Stimulated activated CD8-positive, alpha-beta memory T cell treated with anti-CD3 and anti-CD28 coated beads, Interleukin-4, amount 100 ng/mL, for 1 hour (primary cell): ENCODE measurements around the gene IQGAP2.
"Not testable (repeated sequence)": the region's sequence is repeated elsewhere in the genome, so short reads cannot be mapped to it uniquely, and the experiment has no call there.

Source experiments
- DNase-seq, 2 donors: peaks; one replicate each; pipeline ENCODE4 v3.0.0-alpha.2; 2020; ENCODE audit warnings: low read depth in 2 of 2, low spot score in 1 of 2

IQGAP2 gene

DNA sequence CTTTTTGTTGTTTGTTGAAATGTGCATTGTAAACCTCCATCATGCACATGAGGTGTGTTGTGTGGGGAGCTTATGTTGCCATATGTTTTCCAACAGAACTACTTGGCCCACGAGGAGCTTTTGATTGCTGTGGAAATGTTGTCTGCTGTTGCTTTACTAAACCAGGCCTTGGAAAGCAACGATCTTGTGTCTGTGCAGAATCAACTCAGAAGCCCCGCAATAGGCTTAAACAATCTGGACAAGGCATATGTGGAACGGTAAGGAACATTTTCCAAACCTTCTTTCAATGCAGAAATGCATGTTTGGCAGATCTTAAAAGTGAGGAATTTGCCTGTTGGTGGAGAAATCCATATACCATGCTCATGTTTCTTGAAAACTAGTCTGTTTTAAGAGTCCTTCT is 197.6 kb downstream of the IQGAP2 start:
- no peak for DNase-seq

GRCh38 chr5:76601470-76601869 is 198.4 kb downstream of the IQGAP2 start:
- no peak for DNase-seq

GRCh38 chr5:76602094-76602726 is 199.1 kb downstream of the IQGAP2 start:
- no peak for DNase-seq

- not testable (repeated sequence) for DNase-seq
Observed at GRCh38 chr5:76603991-76604390, 200.9 kb downstream of the IQGAP2 start.

DNA sequence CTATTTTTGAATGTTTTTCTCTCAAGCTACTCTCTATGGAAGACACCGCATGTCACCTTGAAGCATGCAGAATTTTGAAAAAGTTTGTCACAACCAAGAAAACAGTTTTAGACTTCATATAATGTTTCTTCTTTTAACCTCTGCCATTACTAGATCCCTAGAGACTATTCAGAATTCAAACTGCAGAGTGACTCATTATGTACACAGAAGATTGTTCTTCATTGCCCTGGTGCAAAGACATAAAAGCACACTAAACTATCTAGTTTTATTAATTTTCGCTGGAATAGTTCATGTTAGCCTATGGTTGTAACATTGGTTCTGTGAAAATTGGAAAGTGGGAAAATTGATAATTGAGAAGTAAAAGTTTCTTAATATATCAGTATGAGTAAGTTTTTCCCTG is 201.8 kb downstream of the IQGAP2 start:
- DNase-seq = no peak

GRCh38 chr5:76606701-76607100 is 203.6 kb downstream of the IQGAP2 start:
- DNase-seq = no peak

- DNase-seq = no peak
Observed at GRCh38 chr5:76607353-76607871, 204.3 kb downstream of the IQGAP2 start.

GRCh38 chr5:76608833-76609232 is 205.7 kb downstream of the IQGAP2 start:
- no peak for DNase-seq

GRCh38 chr5:76610196-76610595 is 207.1 kb downstream of the IQGAP2 start:
- DNase-seq = no peak

- no peak for DNase-seq
Observed at GRCh38 chr5:76612942-76613341, 209.9 kb downstream of the IQGAP2 start.

DNA sequence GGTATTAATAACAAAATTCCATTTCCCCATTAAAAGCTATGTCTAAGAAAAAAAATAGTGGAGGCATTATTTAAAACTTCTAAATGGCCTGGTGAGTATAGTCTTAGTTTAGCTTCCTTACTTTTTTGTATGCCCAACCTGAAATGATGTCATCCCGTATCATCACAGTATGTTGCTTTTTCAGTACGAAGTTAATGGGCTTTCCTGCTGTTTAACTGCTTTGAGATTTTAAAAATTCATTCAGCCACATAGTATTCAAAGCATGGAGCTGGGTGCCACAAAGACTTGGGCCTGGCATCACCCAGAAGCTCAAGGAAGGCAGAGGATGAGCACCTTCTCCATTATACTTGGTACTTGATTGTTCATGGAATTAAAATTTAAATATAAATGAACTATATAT is 212.7 kb downstream of the IQGAP2 start:
- no peak for DNase-seq

- no peak for DNase-seq
Observed at GRCh38 chr5:76616206-76616605, 213.1 kb downstream of the IQGAP2 start.

DNA sequence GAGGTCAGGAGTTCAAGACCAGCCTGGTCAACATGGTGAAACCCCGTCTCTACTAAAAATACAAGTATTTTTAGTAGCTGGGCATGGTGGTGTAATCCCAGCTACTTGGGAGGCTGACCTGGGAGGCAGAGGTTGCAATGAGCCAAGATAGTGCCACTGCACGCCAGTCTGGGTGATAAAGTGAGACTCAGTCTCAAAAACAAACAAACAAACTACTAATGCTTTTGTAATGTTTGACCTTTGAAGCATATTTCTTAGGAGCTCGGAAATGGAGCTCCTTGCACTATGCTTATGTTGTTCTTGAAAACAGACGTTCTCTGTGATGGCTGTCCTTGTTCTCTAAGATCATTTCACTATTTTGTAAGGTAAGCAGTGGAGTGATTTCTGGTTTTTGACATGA is 214.1 kb downstream of the IQGAP2 start:
- no peak for DNase-seq

- no peak for DNase-seq
Observed at GRCh38 chr5:76617675-76618074, 214.6 kb downstream of the IQGAP2 start.

DNA sequence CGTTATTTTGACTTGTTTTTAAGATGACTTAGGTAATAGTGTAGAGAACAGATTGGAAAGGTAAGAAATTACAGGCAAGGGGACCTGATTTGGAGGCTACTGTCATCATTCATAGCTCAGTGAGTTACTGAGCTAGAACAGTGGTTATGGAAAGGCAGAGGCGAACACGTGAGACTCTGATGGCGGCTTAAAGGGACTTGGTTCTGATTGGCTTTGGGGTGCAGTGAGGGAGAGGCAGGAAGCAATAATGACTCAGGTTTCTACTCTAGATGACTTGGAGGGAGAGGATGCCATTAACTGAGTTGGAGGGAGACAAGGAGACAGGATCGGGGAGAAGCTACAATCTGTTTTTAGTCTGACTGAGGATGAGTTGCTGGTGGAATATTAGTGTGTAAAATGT is 217.1 kb downstream of the IQGAP2 start:
- DNase-seq = no peak

DNA sequence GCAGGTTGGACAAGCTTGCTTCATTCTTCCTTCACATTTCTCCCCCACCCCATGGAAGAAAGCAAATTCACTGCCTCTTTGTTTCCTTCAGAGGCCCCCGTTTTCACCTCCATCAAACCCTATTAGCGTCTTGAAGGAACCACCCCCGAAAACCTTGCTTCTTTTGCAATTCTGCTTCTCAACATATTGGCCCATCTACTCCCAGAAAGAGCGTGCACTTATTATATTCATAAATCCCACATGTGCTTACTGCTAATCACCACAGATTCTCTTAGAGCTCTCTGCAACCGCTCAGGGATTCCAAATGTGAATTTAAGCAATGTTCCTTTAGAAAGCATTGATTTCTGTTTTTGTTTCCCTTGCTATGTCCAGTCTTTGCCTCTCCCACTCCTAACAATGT is 219.0 kb downstream of the IQGAP2 start:
- no peak for DNase-seq

DNA sequence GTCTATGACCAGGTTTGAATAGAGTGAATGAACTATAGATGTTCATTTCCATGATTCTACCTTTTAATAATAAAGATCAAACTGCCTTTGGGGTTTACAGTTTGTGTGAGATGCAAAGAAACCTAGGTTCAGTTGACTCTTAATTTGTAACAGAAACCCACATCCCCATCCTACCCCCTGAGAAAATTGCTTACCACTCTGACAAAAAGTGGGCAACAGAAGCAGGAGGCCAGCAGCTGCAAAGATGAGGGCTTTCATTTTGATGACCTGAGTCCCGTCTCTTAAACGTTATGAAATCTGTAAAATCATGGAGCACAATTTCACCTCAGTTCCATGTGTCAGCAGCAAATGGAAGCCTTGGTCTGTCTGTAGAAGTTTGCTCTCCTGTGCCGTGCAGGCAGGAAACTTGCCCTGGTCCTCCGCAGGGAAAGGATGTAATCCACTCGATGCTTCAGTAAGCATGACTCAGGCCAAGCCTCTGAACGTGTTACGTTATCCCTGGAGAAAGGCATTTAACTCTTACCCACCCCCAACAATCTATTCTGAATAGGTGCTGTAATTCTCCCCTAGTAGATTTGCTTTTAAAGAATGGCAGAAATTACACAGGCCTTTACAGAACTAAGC is 220.0 kb downstream of the IQGAP2 start, which contains the start of gene F2RL2:
Gene F2RL2 (minus strand): TSS at position 431 of the 624 bp plus-strand sequence. CDS start 173 bp downstream, at position 258.
- no peak for DNase-seq

- no peak for DNase-seq
Observed at GRCh38 chr5:76625087-76625815, 222.2 kb downstream of the IQGAP2 start.

DNA sequence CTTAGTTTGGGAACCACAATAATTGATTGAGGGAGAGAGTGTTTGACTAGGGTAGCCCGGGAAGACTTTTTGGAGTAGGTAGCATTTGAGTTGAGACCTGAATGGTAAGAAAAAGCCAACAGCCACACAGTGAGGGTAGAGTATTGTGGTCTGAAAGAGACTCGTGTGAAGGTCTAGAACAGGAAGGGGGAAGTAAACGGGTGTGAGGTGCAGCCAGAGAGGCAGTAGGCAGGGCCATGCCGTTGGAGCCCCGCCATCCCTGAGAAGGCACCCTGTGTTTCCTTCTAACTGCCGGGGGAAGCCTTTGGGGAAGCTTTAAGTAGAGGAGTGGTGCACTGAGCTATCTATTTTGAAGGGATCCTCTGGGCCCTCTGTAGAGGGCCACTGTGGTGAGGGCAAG is 223.7 kb downstream of the IQGAP2 start:
- no peak for DNase-seq

- no peak for DNase-seq
Observed at GRCh38 chr5:76634661-76635060, 231.6 kb downstream of the IQGAP2 start.

DNA sequence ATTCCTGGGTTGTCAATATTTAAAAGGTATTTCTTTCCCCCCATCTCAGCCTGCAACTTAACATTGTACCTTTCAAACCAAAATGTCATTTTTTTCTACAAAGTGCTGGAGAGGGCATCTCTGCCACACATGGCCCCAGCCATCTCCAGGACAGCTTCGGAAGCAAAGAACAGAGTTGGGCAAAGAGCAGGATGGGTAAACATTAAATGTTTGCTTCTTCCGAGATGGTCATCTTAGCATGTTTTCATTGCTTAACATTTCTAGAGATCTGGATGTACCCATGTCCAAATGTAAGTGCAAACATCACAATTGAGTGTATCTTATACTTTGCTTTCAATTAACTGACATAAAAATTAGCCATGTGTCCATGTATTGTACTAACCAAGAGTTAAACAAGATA is 234.4 kb downstream of the IQGAP2 start:
- no peak for DNase-seq

DNA sequence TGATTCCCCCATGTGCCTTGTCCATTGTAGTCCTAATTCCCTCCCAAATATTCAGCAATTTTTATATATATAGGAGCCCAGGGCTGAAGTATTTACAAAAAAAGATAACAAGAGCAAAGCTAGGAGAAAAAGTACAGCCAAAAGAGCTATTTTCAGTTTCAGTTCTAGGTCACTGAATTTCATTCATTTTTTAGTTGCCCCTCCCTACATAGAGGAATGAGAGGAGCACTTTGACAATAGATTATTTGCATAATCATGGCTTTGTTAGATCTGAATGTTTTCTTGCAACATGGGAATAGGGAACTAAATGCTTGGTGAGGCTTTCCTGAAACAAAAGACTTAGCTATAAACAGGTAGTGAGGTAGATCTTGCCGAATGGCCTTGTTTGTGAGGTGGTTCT is 235.4 kb downstream of the IQGAP2 start:
- no peak for DNase-seq
